ENCODE measurements around the gene MSRB3.

GRCh38 chr12:65238609-65239008, 39.9 kb upstream of the MSRB3 start:
- no peak for TF ChIP-seq CTCF (IDR thresholded peaks at IDR 0.05)
- TF ChIP-seq EZH2phosphoT487 (IDR thresholded peaks at IDR 0.05) = no peak
- no peak for TF ChIP-seq EZH2 (IDR thresholded peaks at IDR 0.05)
